HepG2 (cell line): ENCODE data around the gene FKBP10. TPM values are rescaled to one million over a fixed set of nuclear protein-coding genes. Genes with fewer than 3 reads are reported as not detected.

ENCODE experiments used
- CREB1 ChIP-seq, 2 experiments: fragments of 450-650 bp in 1 of 2; IDR thresholded peaks; 2 replicates each; pipeline ENCODE4 v1.6.1; 2016 to 2017; ENCODE audit warnings: control low read depth in 1 of 2, mild to moderate bottlenecking in 1 of 2, missing compliant biosample characterization in 1 of 2, missing genetic modification characterization in 1 of 2
- MAZ ChIP-seq, 2 experiments: sonication (generic) in 1 of 2; formaldehyde crosslinking in 1 of 2; IDR thresholded peaks; 2 replicates each; pipeline versions ENCODE4 v1.5.0 to v1.6.1; 2012 to 2020; ENCODE audit warnings: low read depth in 2 of 2, mild to moderate bottlenecking in 2 of 2, borderline replicate concordance in 1 of 2, improper control_type of control experiment in 1 of 2, low read length in 1 of 2, missing genetic modification reagents in 1 of 2, moderate library complexity in 1 of 2
- NFAT5 ChIP-seq: sonication (generic); formaldehyde crosslinking; IDR thresholded peaks from 2 replicates; pipeline ENCODE4 v1.4.0; 2020; ENCODE audit warnings: missing genetic modification reagents
- SIN3A ChIP-seq: IDR thresholded peaks from 2 replicates; pipeline ENCODE4 v1.6.1; 2011; ENCODE audit warnings: low read depth, mild to moderate bottlenecking, control low read depth, low read length, borderline replicate concordance
- SP4 ChIP-seq: sonication (generic); formaldehyde crosslinking; IDR thresholded peaks from 2 replicates; pipeline ENCODE4 v1.8.1; 2023; ENCODE audit warnings: mild to moderate bottlenecking, missing genetic modification reagents
- ZNF101 ChIP-seq: sonication (generic); formaldehyde crosslinking; IDR thresholded peaks from 2 replicates; pipeline ENCODE4 v1.4.0; 2020; ENCODE audit warnings: mild to moderate bottlenecking, low read depth, missing genetic modification reagents, borderline replicate concordance
- ZNF136 ChIP-seq: sonication (generic); formaldehyde crosslinking; IDR thresholded peaks from 2 replicates; pipeline ENCODE4 v1.8.1; 2022; ENCODE audit warnings: low read depth, mild to moderate bottlenecking, moderate library complexity, missing genetic modification reagents
- ZNF326 ChIP-seq: sonication (generic); formaldehyde crosslinking; IDR thresholded peaks from 2 replicates; pipeline ENCODE4 v1.4.0; 2020; ENCODE audit warnings: missing genetic modification reagents, borderline replicate concordance
- ZNF382 ChIP-seq: sonication (generic); formaldehyde crosslinking; IDR thresholded peaks from 2 replicates; pipeline ENCODE4 v1.5.0; 2020; ENCODE audit warnings: missing genetic modification reagents, mild to moderate bottlenecking, borderline replicate concordance
- ZNF558 ChIP-seq: sonication (generic); formaldehyde crosslinking; IDR thresholded peaks from 2 replicates; pipeline ENCODE4 v1.9.0; 2022; ENCODE audit warnings: mild to moderate bottlenecking, missing genetic modification reagents, borderline replicate concordance
- ZUFSP ChIP-seq: sonication (generic); formaldehyde crosslinking; IDR thresholded peaks from 2 replicates; pipeline ENCODE4 v1.9.0; 2021; ENCODE audit warnings: missing genetic modification reagents, mild to moderate bottlenecking, borderline replicate concordance
- polyA plus RNA-seq, 8 experiments: library from polyadenylated mRNA; depleted of rRNA in 3 of 8; stranded (reverse) in 7 of 8; unstranded in 1 of 8; fragments of >200 nt; fragmentation: Illumina TruSeq in 4 of 8; extraction: Trizol in 4 of 8; gene quantifications; 2 replicates each; pipeline versions ENCODE4 v1.2.1 to v1.2.3, GENCODE V29; 2011 to 2016; ENCODE audit warnings: low read depth in 4 of 8, missing spikeins in 1 of 8, mixed read lengths in 1 of 8; ENCODE audit not compliant: insufficient read depth in 1 of 8
- total RNA-seq, 5 experiments: library from RNA; depleted of rRNA; stranded (reverse); fragments of >200 nt; fragmentation: Illumina TruSeq; extraction: Trizol; gene quantifications; 2 replicates each; pipeline ENCODE4 v1.2.3, GENCODE V29; 2016; ENCODE audit warnings: low read depth in 1 of 5
- TF ChIP-seq, protein P1 (sequence below): sonication (generic); formaldehyde crosslinking; conservative IDR thresholded peaks from 2 replicates; pipeline ENCODE4 v1.8.0; 2022; ENCODE audit warnings: mild to moderate bottlenecking, moderate library complexity, missing genetic modification reagents
- TF ChIP-seq, protein P2 (sequence below): sonication (generic); formaldehyde crosslinking; IDR thresholded peaks from 2 replicates; pipeline ENCODE4 v1.4.0; 2020; ENCODE audit warnings: mild to moderate bottlenecking, low read depth, missing genetic modification reagents

The FKBP10 gene
- total and polyA plus RNA-seq, 2 of the 13 experiments (the other 11 are each of a cell fraction or from before 2014, with no cell fraction given) = 149 to 573 TPM

DNA sequence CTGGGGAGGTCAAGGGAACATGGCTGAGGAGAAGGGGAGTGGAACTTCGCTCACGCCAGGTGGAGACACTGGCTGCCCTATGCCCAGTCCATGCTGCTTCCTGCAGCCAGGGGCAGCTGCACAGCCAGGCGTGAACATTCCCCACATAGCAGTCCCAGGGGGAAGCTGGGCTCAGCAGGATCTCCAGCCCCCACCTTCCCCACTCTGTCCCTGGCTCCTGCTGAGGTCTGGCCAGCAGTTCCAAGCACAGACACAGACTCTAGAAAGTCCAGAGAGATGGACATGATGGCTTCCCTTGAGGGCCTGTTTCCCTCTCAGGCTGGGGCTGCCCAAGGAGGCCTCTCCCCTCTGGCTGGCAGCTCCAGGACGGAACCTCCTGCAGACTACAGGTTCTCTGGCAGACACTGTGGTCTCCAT lies 35.6 kb upstream of the FKBP10 start (continued):
- TF ChIP-seq ZNF326 (CRISPR knock-in tag) (no peak), NFAT5 (CRISPR knock-in tag) (no peak), SP4 (CRISPR knock-in tag) (peak; percentile 38; the same call in 1 of the 2 replicates), MAZ (IDR thresholded peaks at IDR 0.05; ENCODE audit: borderline replicate concordance, low read depth, low read length) (0 out of 2 replicates have a peak, but pooled peaks have one; percentile 15), MAZ (CRISPR knock-in tag; IDR thresholded peaks at IDR 0.05; ENCODE audit: low read depth) (no peak), CREB1 (IDR thresholded peaks at IDR 0.05) (no peak), CREB1 (CRISPR knock-in tag; IDR thresholded peaks at IDR 0.05) (no peak), ZNF382 (no peak), SIN3A (peak; percentile 12; the same call in 1 of the 2 replicates), ZNF136 (no peak), ZNF101 (CRISPR knock-in tag) (no peak), ZUFSP (CRISPR knock-in tag) (no peak), ZNF558 (CRISPR knock-in tag) (no peak)
- TF ChIP-seq, protein P1, sequence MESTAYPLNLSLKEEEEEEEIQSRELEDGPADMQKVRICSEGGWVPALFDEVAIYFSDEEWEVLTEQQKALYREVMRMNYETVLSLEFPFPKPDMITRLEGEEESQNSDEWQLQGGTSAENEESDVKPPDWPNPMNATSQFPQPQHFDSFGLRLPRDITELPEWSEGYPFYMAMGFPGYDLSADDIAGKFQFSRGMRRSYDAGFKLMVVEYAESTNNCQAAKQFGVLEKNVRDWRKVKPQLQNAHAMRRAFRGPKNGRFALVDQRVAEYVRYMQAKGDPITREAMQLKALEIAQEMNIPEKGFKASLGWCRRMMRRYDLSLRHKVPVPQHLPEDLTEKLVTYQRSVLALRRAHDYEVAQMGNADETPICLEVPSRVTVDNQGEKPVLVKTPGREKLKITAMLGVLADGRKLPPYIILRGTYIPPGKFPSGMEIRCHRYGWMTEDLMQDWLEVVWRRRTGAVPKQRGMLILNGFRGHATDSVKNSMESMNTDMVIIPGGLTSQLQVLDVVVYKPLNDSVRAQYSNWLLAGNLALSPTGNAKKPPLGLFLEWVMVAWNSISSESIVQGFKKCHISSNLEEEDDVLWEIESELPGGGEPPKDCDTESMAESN (CRISPR knock-in tag) = 0 out of 2 replicates have a peak, but pooled peaks have one; percentile 9
- TF ChIP-seq, protein P2, sequence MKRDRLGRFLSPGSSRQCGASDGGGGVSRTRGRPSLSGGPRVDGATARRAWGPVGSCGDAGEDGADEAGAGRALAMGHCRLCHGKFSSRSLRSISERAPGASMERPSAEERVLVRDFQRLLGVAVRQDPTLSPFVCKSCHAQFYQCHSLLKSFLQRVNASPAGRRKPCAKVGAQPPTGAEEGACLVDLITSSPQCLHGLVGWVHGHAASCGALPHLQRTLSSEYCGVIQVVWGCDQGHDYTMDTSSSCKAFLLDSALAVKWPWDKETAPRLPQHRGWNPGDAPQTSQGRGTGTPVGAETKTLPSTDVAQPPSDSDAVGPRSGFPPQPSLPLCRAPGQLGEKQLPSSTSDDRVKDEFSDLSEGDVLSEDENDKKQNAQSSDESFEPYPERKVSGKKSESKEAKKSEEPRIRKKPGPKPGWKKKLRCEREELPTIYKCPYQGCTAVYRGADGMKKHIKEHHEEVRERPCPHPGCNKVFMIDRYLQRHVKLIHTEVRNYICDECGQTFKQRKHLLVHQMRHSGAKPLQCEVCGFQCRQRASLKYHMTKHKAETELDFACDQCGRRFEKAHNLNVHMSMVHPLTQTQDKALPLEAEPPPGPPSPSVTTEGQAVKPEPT (CRISPR knock-in tag) = no peak
